GM23338 (cell line): ENCODE results near the gene SRGAP3. TPM values are rescaled to one million over a fixed set of nuclear protein-coding genes. Genes with fewer than 3 reads are reported as not detected.

ENCODE experiments used
- ATAC-seq: fragments of 200-7000 bp; cut with Tn5 transposase; 3 replicates; pipeline ENCODE4 v1.9.1; 2020
- DNase-seq: peaks from one replicate; pipeline ENCODE4 v3.0.0-alpha.2; 2015; ENCODE audit warnings: low spot score
- H2AFZ ChIP-seq: fragments of 200-600 bp; sonication (generic); 2 replicates; pipeline ENCODE4 v1.8.0; 2016; ENCODE audit warnings: antibody characterized with exemption, mild to moderate bottlenecking, moderate library complexity
- H3F3A ChIP-seq: fragments of 200-600 bp; sonication (generic); replicated peaks from 2 replicates; pipeline ENCODE4 v1.8.0; 2017; ENCODE audit warnings: antibody characterized with exemption, mixed run types, low read depth
- H3K27ac ChIP-seq: fragments of 200-600 bp; sonication (generic); 2 replicates; pipeline ENCODE4 v1.6.1; 2016; ENCODE audit warnings: low read depth
- H3K27me3 ChIP-seq: fragments of 200-600 bp; sonication (generic); 2 replicates; pipeline ENCODE4 v1.8.0; 2016; ENCODE audit warnings: mild to moderate bottlenecking, mixed run types, moderate library complexity; ENCODE audit not compliant: insufficient read depth
- H3K36me3 ChIP-seq: fragments of 200-600 bp; sonication (generic); 2 replicates; pipeline ENCODE4 v1.8.0; 2016; ENCODE audit warnings: mild to moderate bottlenecking; ENCODE audit not compliant: insufficient read depth
- H3K4me1 ChIP-seq: fragments of 200-600 bp; sonication (generic); 2 replicates; pipeline ENCODE4 v1.8.0; 2016; ENCODE audit warnings: mild to moderate bottlenecking, moderate library complexity; ENCODE audit not compliant: insufficient read depth
- H3K4me2 ChIP-seq: fragments of 200-600 bp; sonication (generic); 2 replicates; pipeline ENCODE4 v1.7.1; 2017; ENCODE audit warnings: mixed run types
- H3K4me3 ChIP-seq: fragments of 200-600 bp; sonication (generic); 2 replicates; pipeline ENCODE4 v1.6.1; 2016; ENCODE audit warnings: mixed run types
- H3K79me2 ChIP-seq: fragments of 200-600 bp; sonication (generic); replicated peaks from 2 replicates; pipeline ENCODE4 v1.8.0; 2017; ENCODE audit warnings: mild to moderate bottlenecking; ENCODE audit not compliant: insufficient read depth
- H3K9me2 ChIP-seq: fragments of 200-600 bp; sonication (generic); 2 replicates; pipeline ENCODE4 v1.8.0; 2017; ENCODE audit not compliant: insufficient read depth
- H4K20me1 ChIP-seq: fragments of 200-600 bp; sonication (generic); replicated peaks from 2 replicates; pipeline ENCODE4 v1.8.0; 2017; ENCODE audit warnings: mild to moderate bottlenecking; ENCODE audit not compliant: insufficient read depth
- H3K27ac Mint-ChIP-seq: 2 replicates; pipeline ENCODE4 v1.8.0; 2020; ENCODE audit warnings: inconsistent platforms, mild to moderate bottlenecking, moderate library complexity, mixed read lengths
- H3K27me3 Mint-ChIP-seq: 3 replicates; pipeline ENCODE4 v1.8.0; 2022; ENCODE audit warnings: low read depth, mild to moderate bottlenecking, moderate library complexity, mixed read lengths, inconsistent platforms; ENCODE audit not compliant: insufficient read depth, poor library complexity
- H3K36me3 Mint-ChIP-seq: 3 replicates; pipeline ENCODE4 v1.8.0; 2021; ENCODE audit warnings: low read depth, mild to moderate bottlenecking, inconsistent platforms, moderate library complexity, mixed read lengths
- H3K4me1 Mint-ChIP-seq: 3 replicates; pipeline ENCODE4 v1.8.0; 2020; ENCODE audit warnings: mild to moderate bottlenecking, inconsistent platforms, mixed read lengths
- H3K4me3 Mint-ChIP-seq: 3 replicates; pipeline ENCODE4 v1.8.0; 2021; ENCODE audit warnings: moderate library complexity, mild to moderate bottlenecking, inconsistent platforms, mixed read lengths
- H3K9me3 Mint-ChIP-seq: 3 replicates; pipeline ENCODE4 v1.8.0; 2020; ENCODE audit warnings: moderate library complexity, mild to moderate bottlenecking, inconsistent platforms, mixed read lengths
- JUNB ChIP-seq: IDR thresholded peaks from one replicate; pipeline ENCODE4 v1.6.1; 2016; ENCODE audit warnings: antibody characterized with exemption; ENCODE audit not compliant: unreplicated experiment
- NANOG ChIP-seq: IDR thresholded peaks from 2 replicates; pipeline ENCODE4 v1.6.1; 2016; ENCODE audit warnings: antibody characterized with exemption, borderline replicate concordance
- POLR2AphosphoS5 ChIP-seq: IDR thresholded peaks from 2 replicates; pipeline ENCODE4 v1.6.1; 2016; ENCODE audit warnings: antibody characterized with exemption, low read depth
- ZNF331 ChIP-seq: fragments of 250-450 bp; sonication (Bioruptor Pico); IDR thresholded peaks from 2 replicates; pipeline ENCODE4 v1.5.0; 2020; ENCODE audit warnings: low read depth, mild to moderate bottlenecking, moderate library complexity
- polyA plus RNA-seq: library from polyadenylated mRNA; unstranded; fragments of >200 nt; fragmentation: Nextera tagmentation; extraction: Ambion mirVana; gene quantifications from 2 replicates; pipeline ENCODE4 v1.2.1, GENCODE V29; 2016
- total RNA-seq: library from RNA; depleted of rRNA; stranded (reverse); fragments of >200 nt; shearing (Covaris generic); gene quantifications from 2 replicates; pipeline ENCODE4 v1.2.3, GENCODE V29; 2014
- TF ChIP-seq, protein P1 (sequence below): IDR thresholded peaks from one replicate; pipeline ENCODE4 v1.6.1; 2018; ENCODE audit warnings: antibody characterized with exemption; ENCODE audit not compliant: unreplicated experiment
- TF ChIP-seq, protein P2 (sequence below): fragments of 250-450 bp; sonication (Bioruptor Pico); IDR thresholded peaks from 2 replicates; pipeline ENCODE4 v1.5.0; 2020; ENCODE audit warnings: mild to moderate bottlenecking, moderate library complexity

The SRGAP3 gene
- total and polyA plus RNA-seq, 2 experiments from 2014 or later, result 6.4 to 9.4 TPM

DNA sequence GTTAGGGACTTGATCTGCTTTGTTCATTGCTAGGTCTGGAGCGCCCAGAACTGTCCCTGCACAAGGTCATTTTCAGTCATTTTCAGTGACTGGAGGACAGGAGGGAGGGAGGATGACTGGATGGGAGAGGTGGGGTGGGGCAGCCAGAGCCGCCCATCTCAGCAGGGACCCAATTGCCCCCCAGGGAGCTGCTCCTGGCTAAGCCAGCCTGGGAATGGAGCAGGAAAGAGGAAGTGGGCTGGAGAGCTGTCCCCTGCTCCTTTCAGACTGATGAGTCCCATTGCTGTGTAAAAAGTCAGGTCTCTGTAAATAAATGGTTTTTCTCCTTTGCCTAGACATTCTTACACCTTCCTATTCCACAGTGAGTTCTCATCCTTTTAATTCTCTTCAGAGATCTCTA, 187.8 kb downstream of the SRGAP3 start:
- H3K4me1 ChIP-seq, result no peaks in the 10 kb centered on the region
- DNase-seq, result no peak
- H3K27ac Mint-ChIP-seq, result no peak overlapping the region
- H3K79me2 ChIP-seq, result no peaks in the 10 kb centered on the region
- H3K4me1 Mint-ChIP-seq, result no peaks in the 10 kb centered on the region; the same call in 2 of the 3 replicates
- no peak overlapping the region for H3K4me3 ChIP-seq
- H3K27me3 Mint-ChIP-seq, result peaks cover 6% of the 10 kb centered on the region
- H3K9me2 ChIP-seq, result no peaks in the 10 kb centered on the region
- H3K36me3 ChIP-seq, result no peaks in the 10 kb centered on the region
- H3F3A ChIP-seq, result no peaks in the 10 kb centered on the region
- no peak overlapping the region for H3K4me3 Mint-ChIP-seq
- no peak for ATAC-seq
- H3K4me2 ChIP-seq, result no peak overlapping the region
- no peak overlapping the region for H2AFZ ChIP-seq
- TF ChIP-seq, protein P1, sequence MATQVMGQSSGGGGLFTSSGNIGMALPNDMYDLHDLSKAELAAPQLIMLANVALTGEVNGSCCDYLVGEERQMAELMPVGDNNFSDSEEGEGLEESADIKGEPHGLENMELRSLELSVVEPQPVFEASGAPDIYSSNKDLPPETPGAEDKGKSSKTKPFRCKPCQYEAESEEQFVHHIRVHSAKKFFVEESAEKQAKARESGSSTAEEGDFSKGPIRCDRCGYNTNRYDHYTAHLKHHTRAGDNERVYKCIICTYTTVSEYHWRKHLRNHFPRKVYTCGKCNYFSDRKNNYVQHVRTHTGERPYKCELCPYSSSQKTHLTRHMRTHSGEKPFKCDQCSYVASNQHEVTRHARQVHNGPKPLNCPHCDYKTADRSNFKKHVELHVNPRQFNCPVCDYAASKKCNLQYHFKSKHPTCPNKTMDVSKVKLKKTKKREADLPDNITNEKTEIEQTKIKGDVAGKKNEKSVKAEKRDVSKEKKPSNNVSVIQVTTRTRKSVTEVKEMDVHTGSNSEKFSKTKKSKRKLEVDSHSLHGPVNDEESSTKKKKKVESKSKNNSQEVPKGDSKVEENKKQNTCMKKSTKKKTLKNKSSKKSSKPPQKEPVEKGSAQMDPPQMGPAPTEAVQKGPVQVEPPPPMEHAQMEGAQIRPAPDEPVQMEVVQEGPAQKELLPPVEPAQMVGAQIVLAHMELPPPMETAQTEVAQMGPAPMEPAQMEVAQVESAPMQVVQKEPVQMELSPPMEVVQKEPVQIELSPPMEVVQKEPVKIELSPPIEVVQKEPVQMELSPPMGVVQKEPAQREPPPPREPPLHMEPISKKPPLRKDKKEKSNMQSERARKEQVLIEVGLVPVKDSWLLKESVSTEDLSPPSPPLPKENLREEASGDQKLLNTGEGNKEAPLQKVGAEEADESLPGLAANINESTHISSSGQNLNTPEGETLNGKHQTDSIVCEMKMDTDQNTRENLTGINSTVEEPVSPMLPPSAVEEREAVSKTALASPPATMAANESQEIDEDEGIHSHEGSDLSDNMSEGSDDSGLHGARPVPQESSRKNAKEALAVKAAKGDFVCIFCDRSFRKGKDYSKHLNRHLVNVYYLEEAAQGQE, result no peak
- TF ChIP-seq ZNF331 (CRISPR knock-in tag) (no peak), JUNB (no peak), POLR2AphosphoS5 (no peak), NANOG (no peak)
- TF ChIP-seq, protein P2, sequence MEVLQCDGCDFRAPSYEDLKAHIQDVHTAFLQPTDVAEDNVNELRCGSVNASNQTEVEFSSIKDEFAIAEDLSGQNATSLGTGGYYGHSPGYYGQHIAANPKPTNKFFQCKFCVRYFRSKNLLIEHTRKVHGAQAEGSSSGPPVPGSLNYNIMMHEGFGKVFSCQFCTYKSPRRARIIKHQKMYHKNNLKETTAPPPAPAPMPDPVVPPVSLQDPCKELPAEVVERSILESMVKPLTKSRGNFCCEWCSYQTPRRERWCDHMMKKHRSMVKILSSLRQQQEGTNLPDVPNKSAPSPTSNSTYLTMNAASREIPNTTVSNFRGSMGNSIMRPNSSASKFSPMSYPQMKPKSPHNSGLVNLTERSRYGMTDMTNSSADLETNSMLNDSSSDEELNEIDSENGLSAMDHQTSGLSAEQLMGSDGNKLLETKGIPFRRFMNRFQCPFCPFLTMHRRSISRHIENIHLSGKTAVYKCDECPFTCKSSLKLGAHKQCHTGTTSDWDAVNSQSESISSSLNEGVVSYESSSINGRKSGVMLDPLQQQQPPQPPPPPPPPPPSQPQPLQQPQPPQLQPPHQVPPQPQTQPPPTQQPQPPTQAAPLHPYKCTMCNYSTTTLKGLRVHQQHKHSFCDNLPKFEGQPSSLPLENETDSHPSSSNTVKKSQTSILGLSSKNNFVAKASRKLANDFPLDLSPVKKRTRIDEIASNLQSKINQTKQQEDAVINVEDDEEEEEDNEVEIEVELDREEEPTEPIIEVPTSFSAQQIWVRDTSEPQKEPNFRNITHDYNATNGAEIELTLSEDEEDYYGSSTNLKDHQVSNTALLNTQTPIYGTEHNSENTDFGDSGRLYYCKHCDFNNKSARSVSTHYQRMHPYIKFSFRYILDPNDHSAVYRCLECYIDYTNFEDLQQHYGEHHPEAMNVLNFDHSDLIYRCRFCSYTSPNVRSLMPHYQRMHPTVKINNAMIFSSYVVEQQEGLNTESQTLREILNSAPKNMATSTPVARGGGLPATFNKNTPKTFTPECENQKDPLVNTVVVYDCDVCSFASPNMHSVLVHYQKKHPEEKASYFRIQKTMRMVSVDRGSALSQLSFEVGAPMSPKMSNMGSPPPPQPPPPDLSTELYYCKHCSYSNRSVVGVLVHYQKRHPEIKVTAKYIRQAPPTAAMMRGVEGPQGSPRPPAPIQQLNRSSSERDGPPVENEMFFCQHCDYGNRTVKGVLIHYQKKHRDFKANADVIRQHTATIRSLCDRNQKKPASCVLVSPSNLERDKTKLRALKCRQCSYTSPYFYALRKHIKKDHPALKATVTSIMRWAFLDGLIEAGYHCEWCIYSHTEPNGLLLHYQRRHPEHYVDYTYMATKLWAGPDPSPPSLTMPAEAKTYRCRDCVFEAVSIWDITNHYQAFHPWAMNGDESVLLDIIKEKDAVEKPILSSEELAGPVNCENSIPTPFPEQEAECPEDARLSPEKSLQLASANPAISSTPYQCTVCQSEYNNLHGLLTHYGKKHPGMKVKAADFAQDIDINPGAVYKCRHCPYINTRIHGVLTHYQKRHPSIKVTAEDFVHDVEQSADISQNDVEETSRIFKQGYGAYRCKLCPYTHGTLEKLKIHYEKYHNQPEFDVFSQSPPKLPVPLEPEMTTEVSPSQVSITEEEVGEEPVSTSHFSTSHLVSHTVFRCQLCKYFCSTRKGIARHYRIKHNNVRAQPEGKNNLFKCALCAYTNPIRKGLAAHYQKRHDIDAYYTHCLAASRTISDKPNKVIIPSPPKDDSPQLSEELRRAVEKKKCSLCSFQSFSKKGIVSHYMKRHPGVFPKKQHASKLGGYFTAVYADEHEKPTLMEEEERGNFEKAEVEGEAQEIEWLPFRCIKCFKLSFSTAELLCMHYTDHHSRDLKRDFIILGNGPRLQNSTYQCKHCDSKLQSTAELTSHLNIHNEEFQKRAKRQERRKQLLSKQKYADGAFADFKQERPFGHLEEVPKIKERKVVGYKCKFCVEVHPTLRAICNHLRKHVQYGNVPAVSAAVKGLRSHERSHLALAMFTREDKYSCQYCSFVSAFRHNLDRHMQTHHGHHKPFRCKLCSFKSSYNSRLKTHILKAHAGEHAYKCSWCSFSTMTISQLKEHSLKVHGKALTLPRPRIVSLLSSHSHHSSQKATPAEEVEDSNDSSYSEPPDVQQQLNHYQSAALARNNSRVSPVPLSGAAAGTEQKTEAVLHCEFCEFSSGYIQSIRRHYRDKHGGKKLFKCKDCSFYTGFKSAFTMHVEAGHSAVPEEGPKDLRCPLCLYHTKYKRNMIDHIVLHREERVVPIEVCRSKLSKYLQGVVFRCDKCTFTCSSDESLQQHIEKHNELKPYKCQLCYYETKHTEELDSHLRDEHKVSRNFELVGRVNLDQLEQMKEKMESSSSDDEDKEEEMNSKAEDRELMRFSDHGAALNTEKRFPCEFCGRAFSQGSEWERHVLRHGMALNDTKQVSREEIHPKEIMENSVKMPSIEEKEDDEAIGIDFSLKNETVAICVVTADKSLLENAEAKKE (CRISPR knock-in tag), result no peak
- no peak overlapping the region for H3K27ac ChIP-seq
- H3K36me3 Mint-ChIP-seq, result peaks cover 18% of the 10 kb centered on the region
- H3K27me3 ChIP-seq, result no peaks in the 10 kb centered on the region
- 0 out of 2 replicates have a peak, but pooled peaks cover 3% of the 10 kb centered on the region for H4K20me1 ChIP-seq
- peaks cover 17% of the 10 kb centered on the region for H3K9me3 Mint-ChIP-seq
